ENCODE measurements around the gene NHS.

GRCh38 chrX:17413228-17413627 is 38.2 kb downstream of the NHS start:
- TF ChIP-seq CTCF (IDR thresholded peaks at IDR 0.05), result no peak
- TF ChIP-seq POLR2A (IDR thresholded peaks at IDR 0.05), result no peak
